ENCODE results near the gene KRTAP3-2.

DNA sequence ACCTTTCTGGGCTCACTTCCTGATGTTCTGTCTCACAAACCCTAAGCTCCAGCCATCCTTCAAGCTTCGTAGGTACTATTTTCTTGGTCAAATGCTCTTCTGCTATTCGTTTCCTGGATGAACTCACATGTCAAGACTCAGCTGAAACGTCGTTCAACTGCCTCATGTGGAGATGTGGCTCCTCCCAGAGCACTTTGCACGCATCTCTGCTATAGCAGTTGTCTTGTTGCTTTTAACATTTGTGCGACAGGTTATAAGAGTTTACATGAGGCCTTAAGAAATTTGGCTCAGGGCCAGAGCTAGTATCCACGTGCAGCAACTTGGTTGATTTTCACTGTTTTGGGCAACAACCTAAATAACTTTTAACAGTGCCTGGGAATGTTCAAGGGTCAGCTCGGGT lies 12.8 kb downstream of the KRTAP3-2 start:
- no peak for TF ChIP-seq POLR2A (IDR thresholded peaks at IDR 0.05)
- TF ChIP-seq, protein P1, sequence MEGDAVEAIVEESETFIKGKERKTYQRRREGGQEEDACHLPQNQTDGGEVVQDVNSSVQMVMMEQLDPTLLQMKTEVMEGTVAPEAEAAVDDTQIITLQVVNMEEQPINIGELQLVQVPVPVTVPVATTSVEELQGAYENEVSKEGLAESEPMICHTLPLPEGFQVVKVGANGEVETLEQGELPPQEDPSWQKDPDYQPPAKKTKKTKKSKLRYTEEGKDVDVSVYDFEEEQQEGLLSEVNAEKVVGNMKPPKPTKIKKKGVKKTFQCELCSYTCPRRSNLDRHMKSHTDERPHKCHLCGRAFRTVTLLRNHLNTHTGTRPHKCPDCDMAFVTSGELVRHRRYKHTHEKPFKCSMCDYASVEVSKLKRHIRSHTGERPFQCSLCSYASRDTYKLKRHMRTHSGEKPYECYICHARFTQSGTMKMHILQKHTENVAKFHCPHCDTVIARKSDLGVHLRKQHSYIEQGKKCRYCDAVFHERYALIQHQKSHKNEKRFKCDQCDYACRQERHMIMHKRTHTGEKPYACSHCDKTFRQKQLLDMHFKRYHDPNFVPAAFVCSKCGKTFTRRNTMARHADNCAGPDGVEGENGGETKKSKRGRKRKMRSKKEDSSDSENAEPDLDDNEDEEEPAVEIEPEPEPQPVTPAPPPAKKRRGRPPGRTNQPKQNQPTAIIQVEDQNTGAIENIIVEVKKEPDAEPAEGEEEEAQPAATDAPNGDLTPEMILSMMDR (IDR thresholded peaks at IDR 0.05), result no peak

All from heart left ventricle (tissue), 13 donors.